Left renal cortex interstitium (tissue), 4 donors: ENCODE data around the gene GPR15LG. TPM values are rescaled to one million over a fixed set of nuclear protein-coding genes. Genes with fewer than 3 reads are reported as not detected.
"Not testable (repeated sequence)": the region's sequence is repeated elsewhere in the genome, so short reads cannot be mapped to it uniquely, and the experiment has no call there.

Experiments
- DNase-seq, 4 donors: peaks; one replicate each; pipeline ENCODE4 v3.0.0-alpha.2; 2013; ENCODE audit warnings: low read depth in 4 of 4, low spot score in 2 of 4, missing footprints in 1 of 4
- polyA plus RNA-seq, 4 donors: library from polyadenylated mRNA; unstranded; fragments of 120-200 nt; gene quantifications; one replicate each; pipeline ENCODE4 v1.2.1, GENCODE V29; 2013; ENCODE audit not compliant: insufficient read length in 4 of 4

Gene GPR15LG
- polyA plus RNA-seq, 4 donors = 0.22 to 0.51 (median 0.46) TPM; not detected in 1

DNA sequence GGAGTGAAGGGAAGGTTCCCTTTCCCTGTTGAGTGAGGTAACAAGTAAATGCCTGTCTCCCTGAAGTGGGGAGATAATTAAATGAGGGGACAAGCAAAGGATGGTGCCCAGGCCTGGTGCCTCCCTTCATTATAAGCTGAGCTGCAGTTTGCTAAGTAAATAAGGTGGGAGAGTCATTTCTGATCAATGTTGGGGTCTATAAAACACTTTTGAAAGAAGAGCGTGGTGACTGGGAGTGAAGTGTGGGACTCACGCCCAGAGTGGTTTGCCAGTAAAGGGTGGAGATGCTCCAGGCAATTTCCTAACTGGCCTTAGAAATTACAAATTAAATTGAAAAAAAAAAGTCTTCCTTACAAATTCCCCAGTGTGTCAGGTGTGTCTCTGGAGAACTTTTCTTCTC, 9.6 kb upstream of the GPR15LG start:
- no peak for DNase-seq

DNA sequence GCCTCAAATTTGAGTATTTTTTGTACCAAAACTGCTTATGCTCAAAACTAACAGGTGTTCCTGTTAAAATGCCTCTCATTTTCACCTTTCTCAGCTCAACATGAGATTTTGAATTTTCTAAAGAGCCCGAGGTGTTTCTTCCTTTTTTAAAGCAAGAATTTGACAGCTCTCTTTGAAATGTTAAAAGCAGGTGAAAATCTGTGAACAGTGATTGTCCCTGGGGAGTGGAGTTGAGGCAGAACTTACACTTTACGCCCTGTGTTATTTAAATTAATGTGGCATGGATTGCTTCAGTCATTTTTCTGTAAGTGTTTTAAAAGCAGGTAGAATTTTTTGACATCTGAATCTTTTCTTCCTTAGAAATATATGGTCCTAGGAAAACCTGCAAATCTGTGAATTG, 9.2 kb upstream of the GPR15LG start:
- no peak for DNase-seq

DNA sequence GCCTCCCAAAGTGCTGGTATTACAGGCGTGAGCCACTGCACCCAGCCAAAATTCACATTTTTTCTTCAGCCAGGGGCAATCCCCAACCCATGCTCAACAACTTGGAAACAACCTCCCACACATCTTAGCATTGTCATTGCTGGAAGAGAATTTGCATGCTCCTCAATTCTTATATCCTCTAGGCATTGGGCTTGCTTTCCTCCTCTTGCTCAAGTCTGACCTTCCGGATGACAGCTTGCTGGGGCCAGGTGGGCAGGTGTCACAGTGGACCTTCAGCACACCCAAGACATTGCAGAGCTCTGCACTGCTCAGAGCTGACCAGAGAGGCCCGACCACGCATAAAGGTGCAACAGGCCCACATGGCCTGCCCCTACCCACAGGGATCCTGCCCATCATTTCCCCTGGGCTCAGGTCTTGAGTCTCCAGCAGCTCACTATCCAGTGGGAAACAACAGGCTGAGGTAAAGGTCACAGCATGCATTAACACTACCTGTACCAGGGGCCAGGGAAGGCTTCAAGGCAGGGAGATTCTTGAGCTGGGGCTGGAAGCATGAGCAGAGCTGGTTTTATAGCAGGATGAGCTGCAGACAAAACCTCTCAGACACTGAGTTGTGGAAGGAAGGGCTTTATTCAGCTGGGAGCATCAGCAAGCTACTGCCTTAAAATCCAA, 6.8 kb upstream of the GPR15LG start:
- no peak for DNase-seq

DNA sequence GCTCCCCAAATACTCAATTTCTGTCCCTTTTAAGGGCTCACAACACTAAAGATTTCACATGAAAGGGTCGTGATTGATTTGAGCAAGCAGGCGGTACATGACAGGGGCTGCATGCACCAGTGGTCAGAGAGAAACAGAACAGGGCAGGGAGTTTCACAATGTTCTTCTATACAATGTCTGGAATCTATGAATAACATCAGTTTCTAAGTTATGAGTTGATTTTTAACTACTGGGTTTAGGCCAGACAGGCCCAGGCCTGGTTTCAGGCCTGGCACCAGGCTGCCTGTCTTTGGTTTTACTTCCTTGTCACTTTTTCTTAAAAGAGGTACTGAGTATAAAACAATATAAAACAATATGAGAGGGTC, 6.3 kb upstream of the GPR15LG start:
- DNase-seq = not testable (repeated sequence)

DNA sequence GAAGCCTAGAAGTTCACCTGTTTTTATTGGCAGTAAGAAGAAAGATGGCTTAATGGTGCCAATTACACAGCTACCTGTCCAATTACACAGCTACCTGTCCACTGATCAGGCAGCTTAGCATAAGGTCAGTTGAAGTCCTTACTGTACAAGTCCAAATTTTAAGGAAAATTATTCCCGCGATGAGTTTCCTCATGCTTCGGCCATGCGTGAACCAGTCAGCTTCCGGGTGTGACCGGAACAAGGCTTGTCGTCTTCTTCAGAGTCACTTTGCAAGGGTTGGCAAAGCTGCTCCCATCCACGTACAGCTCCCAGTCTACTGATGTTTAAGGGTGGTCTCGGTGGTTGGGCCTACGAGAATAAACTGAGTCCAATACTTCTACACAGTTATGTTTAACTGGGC, 5.2 kb upstream of the GPR15LG start:
- not testable (repeated sequence) for DNase-seq

DNA sequence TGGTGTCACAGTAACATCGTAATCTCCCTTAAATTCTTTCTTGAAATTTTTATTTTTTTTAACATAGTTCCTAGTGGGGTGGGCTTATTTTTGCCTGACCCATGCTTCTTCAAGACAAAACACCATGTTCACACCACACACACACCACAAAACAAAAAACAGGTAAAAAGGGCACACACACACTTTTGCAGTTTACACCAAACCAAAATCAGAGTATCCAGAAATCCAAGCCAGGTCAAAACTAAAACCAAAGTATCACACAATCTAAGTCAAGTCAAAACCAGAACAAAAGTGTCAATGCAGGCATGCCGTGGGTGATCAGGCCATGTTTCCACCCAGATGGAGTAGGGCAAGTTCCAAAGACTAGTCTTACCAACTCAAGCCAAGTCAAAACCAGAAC, 2.4 kb upstream of the GPR15LG start:
- DNase-seq = not testable (repeated sequence)

DNA sequence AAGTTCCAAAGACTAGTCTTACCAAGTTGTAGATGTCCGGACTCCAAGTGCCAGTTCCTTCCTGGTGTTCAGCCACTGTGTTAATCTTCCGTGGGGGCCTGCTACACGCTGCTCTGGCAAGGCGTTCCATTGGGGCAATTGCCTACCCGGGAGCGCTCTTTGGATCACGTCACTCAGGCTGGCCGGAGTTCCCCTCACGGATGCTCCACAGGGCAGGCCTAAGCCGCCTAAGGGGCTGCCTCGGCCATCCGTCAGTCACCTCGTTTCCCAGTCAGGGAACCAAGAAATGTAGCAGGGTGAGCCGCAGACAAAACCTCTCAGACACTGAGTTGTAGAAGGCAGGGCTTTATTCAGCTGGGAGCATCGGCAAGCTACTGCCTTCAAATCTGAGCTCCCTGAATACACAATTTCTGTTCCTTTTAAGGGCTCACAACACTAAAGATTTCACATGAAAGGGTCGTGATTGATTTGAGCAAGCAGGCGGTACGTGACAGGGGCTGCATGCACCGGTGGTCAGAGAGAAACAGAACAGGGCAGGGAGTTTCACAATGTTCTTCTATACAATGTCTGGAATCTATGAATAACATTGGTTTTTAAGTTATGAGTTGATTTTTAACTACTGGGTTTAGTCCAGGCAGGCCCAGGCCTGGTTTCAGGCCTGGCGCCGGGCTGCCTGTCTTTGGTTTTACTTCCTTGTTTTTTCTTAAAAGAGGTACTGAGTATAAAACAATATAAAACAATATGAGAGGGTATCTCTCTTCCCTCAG, 1.7 kb upstream of the GPR15LG start:
- not testable (repeated sequence) for DNase-seq

DNA sequence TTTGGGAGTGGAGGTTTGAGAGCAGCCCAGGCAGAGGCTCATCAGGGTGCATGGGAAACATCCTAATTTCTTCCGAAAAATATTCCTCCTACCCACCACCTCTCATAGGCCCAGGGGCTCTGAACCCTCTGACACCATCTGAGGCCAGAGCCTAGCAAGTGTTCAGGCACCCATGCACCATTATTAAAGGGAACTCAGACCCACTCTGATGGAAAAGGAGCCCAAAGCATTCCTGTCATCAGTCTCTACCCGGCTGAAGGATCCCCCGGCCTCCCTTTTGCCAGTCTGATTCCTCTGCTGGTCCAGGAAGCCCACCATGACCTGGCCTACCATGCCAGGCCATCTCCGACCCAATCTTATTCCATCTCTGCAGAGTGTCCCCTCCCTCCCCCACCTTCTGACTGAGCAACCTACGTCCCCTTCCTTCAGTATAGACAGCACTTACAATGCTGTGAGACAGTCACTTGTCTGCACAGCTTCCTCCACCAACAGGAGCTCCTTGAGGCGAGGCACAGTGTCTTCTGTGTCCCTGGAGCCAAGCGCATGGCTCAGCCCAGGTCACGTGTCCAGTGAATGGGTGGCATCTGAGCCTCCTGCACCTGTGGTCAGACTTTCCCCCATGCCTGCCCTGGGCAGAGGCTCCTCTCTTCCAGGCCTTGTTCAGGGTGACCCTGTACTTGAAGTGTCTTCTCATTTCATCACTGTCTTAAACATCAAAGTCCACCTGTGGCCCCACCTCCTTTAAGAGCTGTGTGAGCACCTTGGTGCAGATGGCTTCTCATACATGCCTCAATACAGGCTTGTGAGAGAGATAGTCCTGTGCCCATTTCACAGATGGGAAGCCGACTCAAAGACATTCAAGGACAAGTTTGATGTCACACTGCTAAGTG, 889 bp upstream of the GPR15LG start:
- DNase-seq = no peak

DNA sequence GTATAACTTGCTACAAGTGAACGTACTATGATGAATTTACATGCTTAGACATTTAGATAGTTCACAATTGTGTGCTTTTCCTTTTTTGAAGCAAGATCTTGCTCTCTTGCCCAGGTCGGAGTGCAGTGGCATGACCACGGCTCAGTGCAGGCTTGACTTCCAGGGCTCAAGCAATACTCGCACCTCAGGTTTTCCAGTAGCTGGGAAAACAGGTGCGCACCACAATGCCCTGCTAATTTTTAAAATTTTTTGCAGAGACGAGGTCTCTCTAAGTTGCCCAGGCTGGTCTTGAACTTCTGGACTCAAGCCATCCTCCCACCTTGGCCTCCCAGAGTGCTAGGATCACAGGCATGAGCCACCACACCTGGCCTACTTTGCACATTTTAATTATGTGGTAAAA, 1.8 kb downstream of the GPR15LG start:
- no peak for DNase-seq

DNA sequence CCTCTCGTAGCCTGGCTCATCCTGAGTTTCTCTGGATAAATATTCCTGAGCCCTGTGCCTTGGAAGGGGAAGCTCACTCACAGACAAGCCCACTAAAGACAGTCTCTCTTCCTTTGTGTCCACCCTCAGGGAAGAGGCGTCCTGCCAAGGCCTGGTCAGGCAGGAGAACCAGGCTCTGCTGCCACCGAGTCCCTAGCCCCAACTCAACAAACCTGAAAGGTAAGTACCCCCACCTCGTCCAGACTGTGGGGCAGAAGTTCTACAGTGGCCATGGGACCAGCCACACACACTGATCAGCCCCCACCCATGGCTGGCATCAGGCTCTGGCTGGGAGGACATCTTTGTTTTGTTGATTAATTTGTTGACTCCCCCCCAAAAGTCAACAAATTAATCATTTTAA, 2.8 kb downstream of the GPR15LG start:
- DNase-seq = no peak

DNA sequence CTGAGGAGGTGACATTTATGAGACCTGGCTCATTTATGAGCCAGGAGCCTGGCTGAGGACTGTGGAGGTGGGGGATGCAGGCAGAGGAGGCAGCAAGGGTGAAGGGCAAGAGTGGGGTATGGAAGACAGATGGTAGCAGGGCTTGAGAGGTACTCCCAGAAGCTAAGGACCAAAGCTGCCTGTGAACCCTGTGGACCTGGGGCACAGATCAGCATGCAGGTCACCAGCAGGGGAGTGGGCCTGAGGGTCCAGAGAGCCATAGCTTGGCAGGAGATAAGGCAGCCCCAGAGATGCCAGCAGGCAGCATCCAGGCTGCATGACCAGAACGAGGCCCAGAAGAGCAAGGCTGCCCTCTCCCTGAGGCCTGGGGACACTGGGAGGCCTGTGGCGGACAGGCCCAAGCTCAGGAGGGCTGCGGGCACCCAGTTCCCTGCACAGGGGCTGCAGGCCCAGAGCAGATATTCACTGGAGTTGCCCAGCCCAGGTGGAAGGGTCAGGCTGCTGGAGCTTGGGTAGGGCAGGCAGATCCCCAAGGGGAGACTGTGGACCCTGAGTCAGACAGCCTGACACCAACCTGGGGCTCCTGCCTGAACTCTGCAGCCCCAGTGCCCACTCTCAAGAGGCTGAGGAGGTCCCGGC, 3.4 kb downstream of the GPR15LG start:
- no peak for DNase-seq

DNA sequence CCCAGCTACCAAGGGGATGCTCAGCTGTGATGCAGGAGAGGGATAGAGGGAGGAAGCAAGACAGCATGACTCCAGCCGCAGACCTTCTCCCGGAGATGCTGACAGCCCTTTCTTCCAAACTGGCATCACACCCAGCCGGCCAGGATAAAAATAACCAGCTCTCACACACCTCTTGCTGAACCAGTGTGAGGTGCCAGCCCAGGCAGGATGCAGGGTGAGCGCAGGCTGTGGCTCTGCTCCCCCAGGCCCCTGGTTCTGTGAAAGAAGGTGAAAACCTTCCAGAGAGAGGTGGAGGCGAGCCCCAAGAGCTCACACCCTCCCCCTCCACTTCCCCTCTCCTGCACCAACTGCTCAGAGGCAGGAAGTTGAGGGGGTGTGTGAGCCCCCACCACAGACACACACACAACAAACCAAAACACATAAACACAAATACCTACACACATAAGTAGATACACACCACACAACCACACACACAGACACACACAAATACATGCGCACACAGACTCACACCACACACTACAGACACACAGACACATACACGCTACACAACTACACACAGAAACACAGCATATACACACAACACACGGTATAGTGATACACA, 4.0 kb downstream of the GPR15LG start:
- DNase-seq = no peak

DNA sequence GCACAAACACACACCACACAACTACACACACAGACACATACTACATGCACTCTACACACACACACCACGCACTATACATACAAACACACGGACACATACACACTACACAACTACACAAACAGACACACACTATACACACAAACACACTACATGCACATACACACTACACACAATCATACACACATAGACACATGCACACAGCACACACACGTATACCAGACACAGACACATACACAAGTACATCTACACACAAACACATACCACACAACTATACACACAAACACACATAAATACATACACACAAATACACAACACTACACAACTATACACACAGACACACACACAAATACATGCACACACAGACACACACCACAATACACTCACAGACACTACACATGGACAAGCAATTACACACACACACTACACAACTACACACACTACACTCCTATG, 4.6 kb downstream of the GPR15LG start:
- DNase-seq = no peak

DNA sequence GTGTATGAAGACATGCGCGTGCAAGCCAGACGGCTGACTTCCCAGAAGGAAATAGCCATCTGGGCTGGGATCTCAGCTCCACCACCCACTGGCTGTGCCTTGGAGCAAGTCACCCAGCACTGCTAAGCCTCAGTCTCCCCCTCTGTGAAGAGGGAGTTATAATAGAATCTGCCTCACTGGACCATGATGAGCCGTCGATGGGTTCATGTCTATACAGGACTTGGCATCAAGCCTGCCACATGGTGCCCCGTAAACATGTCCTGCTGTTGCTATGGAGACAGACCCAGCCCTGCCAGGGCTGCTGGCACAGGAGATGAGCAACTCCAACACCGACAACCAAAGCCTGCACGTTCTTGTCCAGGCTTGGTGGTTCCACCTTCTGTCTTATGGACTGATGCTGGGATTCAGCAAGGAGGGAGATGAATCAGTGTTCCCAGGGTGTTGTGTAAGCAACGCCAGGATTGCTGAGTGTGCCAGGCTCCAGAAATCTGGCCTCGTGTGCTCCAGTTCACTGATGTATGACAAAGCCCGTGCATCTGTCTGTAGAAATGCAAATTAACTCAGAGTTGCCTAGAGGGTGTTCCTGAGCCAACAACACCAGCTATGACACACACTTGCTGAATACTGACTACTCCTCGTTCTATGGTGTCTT, 5.6 kb downstream of the GPR15LG start:
- peak in 1 of 4 donors; percentile 23 for DNase-seq

DNA sequence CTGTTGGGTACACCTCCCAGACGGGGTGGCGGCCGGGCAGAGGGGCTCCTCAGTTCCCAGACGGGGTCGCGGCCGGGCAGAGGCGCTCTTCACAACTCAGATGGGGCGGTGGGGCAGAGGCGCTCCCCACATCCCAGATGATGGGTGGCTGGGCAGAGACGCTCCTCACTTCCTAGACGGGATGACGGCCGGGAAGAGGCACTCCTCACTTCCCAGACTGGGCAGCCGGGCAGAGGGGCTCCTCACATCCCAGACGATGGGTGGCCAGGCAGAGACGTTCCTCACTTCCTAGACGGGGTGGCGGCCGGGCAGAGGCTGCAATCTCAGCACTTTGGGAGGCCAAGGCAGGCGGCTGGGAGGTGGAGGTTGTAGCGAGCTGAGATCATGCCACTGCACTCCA, 6.8 kb downstream of the GPR15LG start:
- not testable (repeated sequence) for DNase-seq

DNA sequence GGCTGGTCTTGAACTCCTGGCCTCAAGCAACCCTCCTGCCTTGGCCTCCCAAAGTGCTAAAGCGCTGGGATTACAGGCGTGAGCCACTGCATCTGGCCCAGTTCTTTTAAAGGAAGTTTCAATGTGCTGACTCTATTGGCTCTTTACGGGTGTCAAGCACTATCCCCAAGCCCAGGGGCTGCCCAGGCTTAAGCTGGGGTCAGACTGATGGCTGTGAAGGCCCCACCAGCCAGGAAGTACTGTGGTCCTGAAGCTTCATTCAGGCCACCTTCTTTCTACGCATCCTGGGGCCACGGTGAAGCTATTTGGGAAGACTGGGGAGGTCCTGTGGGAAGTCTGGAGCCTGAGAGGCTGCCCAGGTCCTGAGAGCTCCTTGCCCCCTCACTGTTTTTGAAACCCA, 8.0 kb downstream of the GPR15LG start:
- DNase-seq = no peak

DNA sequence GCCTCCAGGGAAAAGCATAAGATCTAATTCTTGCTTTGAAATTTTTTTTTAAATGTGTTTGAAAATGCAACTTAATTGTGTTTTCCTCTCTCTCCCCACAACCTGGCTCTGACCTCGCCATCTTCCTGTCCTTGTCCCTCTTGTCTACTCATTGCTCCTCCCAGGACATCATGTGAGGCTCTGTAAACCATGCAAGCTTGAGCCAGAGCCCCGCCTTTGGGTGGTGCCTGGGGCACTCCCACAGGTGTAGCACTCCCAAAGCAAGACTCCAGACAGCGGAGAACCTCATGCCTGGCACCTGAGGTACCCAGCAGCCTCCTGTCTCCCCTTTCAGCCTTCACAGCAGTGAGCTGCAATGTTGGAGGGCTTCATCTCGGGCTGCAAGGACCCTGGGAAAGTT, 10.9 kb downstream of the GPR15LG start:
- no peak for DNase-seq

DNA sequence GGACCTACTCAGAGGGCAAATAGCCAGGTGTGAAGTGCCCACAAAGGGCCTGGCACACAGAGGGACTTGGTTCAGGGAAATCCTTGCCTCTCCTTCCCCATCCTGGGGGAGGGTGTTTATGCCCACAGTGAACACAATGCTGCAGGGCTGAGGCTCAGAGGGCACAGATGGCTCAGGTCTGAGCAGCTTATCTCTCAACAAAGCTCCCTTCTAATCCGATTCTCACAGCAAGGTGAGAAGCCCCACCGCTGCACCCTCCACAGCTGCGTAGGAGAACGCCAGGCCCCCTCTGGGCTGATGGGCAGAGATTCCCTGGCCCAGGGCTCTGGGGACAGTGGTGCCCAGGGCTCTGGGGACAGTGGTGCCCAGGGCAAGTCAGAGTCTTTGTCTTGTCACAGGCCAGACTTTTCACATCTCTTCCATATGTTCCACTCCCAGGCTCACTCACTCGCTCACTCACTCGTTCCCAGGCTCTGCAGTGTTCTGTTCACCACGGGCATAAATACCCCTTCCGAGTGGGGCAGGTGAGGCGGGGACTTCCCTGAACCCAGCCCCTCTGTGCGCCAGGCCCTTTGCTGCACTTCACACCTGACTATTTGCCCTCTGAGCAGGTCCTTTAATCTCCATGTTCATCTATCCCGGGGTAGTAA, 12.1 kb downstream of the GPR15LG start:
- DNase-seq = no peak

DNA sequence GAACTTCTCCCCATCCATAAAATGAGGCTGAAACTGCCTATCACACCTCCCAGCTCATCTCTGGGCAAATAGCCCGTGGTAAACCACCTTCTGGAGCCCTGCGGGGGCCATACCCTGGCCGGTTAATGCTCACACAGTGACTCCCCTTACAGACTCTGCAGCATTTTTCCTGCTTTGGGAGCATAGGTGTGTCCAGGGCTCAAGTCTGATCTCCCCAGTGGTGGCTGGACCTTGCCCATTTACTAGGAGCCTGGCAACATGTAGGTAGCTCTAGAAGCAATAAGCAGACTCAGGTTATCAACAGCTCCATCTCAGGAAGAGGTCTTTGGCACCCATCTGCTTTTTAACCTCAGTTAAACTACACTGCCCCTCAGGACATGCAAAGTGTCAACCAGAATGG, 15.2 kb downstream of the GPR15LG start:
- DNase-seq = no peak
